Measurements from ENCODE around the gene ONECUT2. TPM values are rescaled to one million over a fixed set of nuclear protein-coding genes. Genes with fewer than 3 reads are reported as not detected.

ONECUT2 gene
- polyA plus RNA-seq, 3 donors: not detected

- Histone ChIP-seq H4K20me1 (ENCODE audit: insufficient read depth, low read length) (no peaks in the 10 kb centered on the region), H3K4me2 (replicated peaks; ENCODE audit: extremely low read depth, low read length, poor library complexity, severe bottlenecking) (no peak overlapping the region), H2AFZ (ENCODE audit: insufficient read depth, low read depth, low read length, poor library complexity, severe bottlenecking) (no peak overlapping the region), H3K36me3 (replicated peaks in 1 of 2; ENCODE audit: control insufficient read depth in 1 of 2, insufficient read depth in 2 of 2, low read length in 2 of 2) (no peaks in the 10 kb centered on the region), H3K27me3 (ENCODE audit: control insufficient read depth in 2 of 2, insufficient read depth in 2 of 2, low read length in 2 of 2) (peaks cover 0 to 11% of the 10 kb centered on the region in 2 donors), H3K9me3 (replicated peaks in 1 of 2; ENCODE audit: control insufficient read depth in 1 of 2, insufficient read depth in 1 of 2, low read length in 2 of 2) (no peaks in the 10 kb centered on the region), H3K4me3 (replicated peaks in 1 of 3; ENCODE audit: low read depth in 2 of 3, low read length in 3 of 3) (no peak overlapping the region), H3K79me2 (ENCODE audit: insufficient read depth, low read length) (no peaks in the 10 kb centered on the region), H3K27ac (ENCODE audit: low read depth in 1 of 2, low read length in 2 of 2) (no peak overlapping the region), H3K4me1 (ENCODE audit: control insufficient read depth in 1 of 2, insufficient read depth in 2 of 2, low read length in 2 of 2) (no peaks in the 10 kb centered on the region), H3K9ac (ENCODE audit: insufficient read depth, low read length, poor library complexity, severe bottlenecking) (no peak overlapping the region)
- no peak overlapping the region for H3K27ac Mint-ChIP-seq
- no peak for TF ChIP-seq CTCF (IDR thresholded peaks at IDR 0.05)
- intact Hi-C loops (cut with micrococcal nuclease): no loop called here
- H3K4me3 Mint-ChIP-seq: no peak overlapping the region
- peaks cover 0 to 6% (median 1%) of the 10 kb centered on the region in 7 donors for H3K9me3 Mint-ChIP-seq
- no peak for DNase-seq
- H3K4me1 Mint-ChIP-seq: no peaks in the 10 kb centered on the region
- no peaks in the 10 kb centered on the region for H3K36me3 Mint-ChIP-seq
- H3K27me3 Mint-ChIP-seq (ENCODE audit: low read depth in 3 of 3): peaks cover 2 to 10% (median 2%) of the 10 kb centered on the region in 3 donors
These were observed 25.5 kb upstream of the ONECUT2 start for GRCh38 chr18:57409650-57410049.

GRCh38 chr18:57410749-57411148 lies 24.4 kb upstream of the ONECUT2 start:
- no peak overlapping the region for H3K4me3 ChIP-seq (replicated peaks in 1 of 3; ENCODE audit: low read depth in 2 of 3, low read length in 3 of 3)
- Mint-ChIP-seq H3K4me1 (no peaks in the 10 kb centered on the region), H3K9me3 (peaks cover 0 to 6% (median 2%) of the 10 kb centered on the region in 7 donors), H3K27ac (no peak overlapping the region), H3K36me3 (no peaks in the 10 kb centered on the region), H3K27me3 (ENCODE audit: low read depth in 3 of 3) (peaks cover 3 to 12% (median 6%) of the 10 kb centered on the region in 3 donors), H3K4me3 (no peak overlapping the region)
- no peak for DNase-seq
- H3K27me3 ChIP-seq (ENCODE audit: control insufficient read depth in 2 of 2, insufficient read depth in 2 of 2, low read length in 2 of 2): peaks cover 3 to 11% of the 10 kb centered on the region in 2 donors
- H3K36me3 ChIP-seq (replicated peaks in 1 of 2; ENCODE audit: control insufficient read depth in 1 of 2, insufficient read depth in 2 of 2, low read length in 2 of 2): no peaks in the 10 kb centered on the region
- H3K9ac ChIP-seq (ENCODE audit: insufficient read depth, low read length, poor library complexity, severe bottlenecking): no peak overlapping the region
- no peaks in the 10 kb centered on the region for H3K9me3 ChIP-seq (replicated peaks in 1 of 2; ENCODE audit: control insufficient read depth in 1 of 2, insufficient read depth in 1 of 2, low read length in 2 of 2)
- H4K20me1 ChIP-seq (ENCODE audit: insufficient read depth, low read length): no peaks in the 10 kb centered on the region
- no peak for TF ChIP-seq CTCF (IDR thresholded peaks at IDR 0.05)
- no peak overlapping the region for H3K4me2 ChIP-seq (replicated peaks; ENCODE audit: extremely low read depth, low read length, poor library complexity, severe bottlenecking)
- intact Hi-C loops (cut with micrococcal nuclease): no loop called here
- H3K4me1 ChIP-seq (ENCODE audit: control insufficient read depth in 1 of 2, insufficient read depth in 2 of 2, low read length in 2 of 2): no peaks in the 10 kb centered on the region
- no CpG with 5 or more reads among the region's 3 CpGs for WGBS (ENCODE audit: insufficient coverage)
- no peak overlapping the region for H2AFZ ChIP-seq (ENCODE audit: insufficient read depth, low read depth, low read length, poor library complexity, severe bottlenecking)
- no peak overlapping the region for H3K27ac ChIP-seq (ENCODE audit: low read depth in 1 of 2, low read length in 2 of 2)
- H3K79me2 ChIP-seq (ENCODE audit: insufficient read depth, low read length): no peaks in the 10 kb centered on the region
